Measurements from ENCODE around the gene GLP1R. TPM values are rescaled to one million over a fixed set of nuclear protein-coding genes. Genes with fewer than 3 reads are reported as not detected.

Gene GLP1R
- total RNA-seq, 1 experiment from 2014 or later = not detected

DNA sequence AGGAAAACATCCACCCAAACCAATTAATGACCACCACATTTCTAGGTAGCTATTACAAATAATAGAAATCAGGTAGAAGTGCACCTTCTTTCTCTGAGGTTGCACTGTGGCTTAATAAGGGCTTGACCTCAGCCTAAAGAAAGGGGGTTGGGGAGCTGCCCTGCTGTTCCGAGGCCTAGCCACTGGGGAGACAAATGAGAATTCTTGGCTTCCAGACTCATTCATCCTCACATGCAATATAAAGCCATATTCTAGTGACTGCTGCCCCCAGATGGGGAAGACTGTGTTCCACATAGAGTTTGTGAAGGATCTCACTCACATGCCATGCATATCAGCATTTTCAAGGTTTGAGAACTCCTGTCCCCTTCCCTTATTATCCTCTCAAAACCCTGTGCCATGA is 43.5 kb downstream of the GLP1R start:
- POLR2A ChIA-PET = no interaction called here
- CTCF ChIA-PET = interaction anchor here (0.6 kb wide), 1 partner anchor 109 kb away, joined by 3 read pairs; no protein-coding TSS in a partner anchor
- H3K27ac ChIP-seq (ENCODE audit: low read length) = no peak overlapping the region
- in situ Hi-C loops (cut with HindIII; ENCODE audit: low pct_unique_long_range_greater_than_20kb, low sequenced_read_pairs) (no loop called here), intact Hi-C loops (cut with micrococcal nuclease; ENCODE audit: unreplicated experiment) (no loop called here)
- TF ChIP-seq, protein P1, sequence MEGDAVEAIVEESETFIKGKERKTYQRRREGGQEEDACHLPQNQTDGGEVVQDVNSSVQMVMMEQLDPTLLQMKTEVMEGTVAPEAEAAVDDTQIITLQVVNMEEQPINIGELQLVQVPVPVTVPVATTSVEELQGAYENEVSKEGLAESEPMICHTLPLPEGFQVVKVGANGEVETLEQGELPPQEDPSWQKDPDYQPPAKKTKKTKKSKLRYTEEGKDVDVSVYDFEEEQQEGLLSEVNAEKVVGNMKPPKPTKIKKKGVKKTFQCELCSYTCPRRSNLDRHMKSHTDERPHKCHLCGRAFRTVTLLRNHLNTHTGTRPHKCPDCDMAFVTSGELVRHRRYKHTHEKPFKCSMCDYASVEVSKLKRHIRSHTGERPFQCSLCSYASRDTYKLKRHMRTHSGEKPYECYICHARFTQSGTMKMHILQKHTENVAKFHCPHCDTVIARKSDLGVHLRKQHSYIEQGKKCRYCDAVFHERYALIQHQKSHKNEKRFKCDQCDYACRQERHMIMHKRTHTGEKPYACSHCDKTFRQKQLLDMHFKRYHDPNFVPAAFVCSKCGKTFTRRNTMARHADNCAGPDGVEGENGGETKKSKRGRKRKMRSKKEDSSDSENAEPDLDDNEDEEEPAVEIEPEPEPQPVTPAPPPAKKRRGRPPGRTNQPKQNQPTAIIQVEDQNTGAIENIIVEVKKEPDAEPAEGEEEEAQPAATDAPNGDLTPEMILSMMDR (IDR thresholded peaks at IDR 0.05) = no peak
- no peak for TF ChIP-seq SIN3A (IDR thresholded peaks at IDR 0.05; ENCODE audit: borderline replicate concordance, insufficient read depth, low read depth, low read length)
- no peak for TF ChIP-seq POLR2AphosphoS5 (IDR thresholded peaks at IDR 0.05; ENCODE audit: low read depth, low read length)
- TF ChIP-seq, protein P2, sequence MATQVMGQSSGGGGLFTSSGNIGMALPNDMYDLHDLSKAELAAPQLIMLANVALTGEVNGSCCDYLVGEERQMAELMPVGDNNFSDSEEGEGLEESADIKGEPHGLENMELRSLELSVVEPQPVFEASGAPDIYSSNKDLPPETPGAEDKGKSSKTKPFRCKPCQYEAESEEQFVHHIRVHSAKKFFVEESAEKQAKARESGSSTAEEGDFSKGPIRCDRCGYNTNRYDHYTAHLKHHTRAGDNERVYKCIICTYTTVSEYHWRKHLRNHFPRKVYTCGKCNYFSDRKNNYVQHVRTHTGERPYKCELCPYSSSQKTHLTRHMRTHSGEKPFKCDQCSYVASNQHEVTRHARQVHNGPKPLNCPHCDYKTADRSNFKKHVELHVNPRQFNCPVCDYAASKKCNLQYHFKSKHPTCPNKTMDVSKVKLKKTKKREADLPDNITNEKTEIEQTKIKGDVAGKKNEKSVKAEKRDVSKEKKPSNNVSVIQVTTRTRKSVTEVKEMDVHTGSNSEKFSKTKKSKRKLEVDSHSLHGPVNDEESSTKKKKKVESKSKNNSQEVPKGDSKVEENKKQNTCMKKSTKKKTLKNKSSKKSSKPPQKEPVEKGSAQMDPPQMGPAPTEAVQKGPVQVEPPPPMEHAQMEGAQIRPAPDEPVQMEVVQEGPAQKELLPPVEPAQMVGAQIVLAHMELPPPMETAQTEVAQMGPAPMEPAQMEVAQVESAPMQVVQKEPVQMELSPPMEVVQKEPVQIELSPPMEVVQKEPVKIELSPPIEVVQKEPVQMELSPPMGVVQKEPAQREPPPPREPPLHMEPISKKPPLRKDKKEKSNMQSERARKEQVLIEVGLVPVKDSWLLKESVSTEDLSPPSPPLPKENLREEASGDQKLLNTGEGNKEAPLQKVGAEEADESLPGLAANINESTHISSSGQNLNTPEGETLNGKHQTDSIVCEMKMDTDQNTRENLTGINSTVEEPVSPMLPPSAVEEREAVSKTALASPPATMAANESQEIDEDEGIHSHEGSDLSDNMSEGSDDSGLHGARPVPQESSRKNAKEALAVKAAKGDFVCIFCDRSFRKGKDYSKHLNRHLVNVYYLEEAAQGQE (IDR thresholded peaks at IDR 0.05; ENCODE audit: insufficient read depth in 1 of 2, low read depth in 2 of 2, low read length in 1 of 2) = no peak
- no peak for TF ChIP-seq TCF7L2 (IDR thresholded peaks at IDR 0.05; ENCODE audit: low read depth, low read length)
- no peaks in the 10 kb centered on the region for H3K36me3 ChIP-seq (ENCODE audit: control insufficient read depth, insufficient read depth, low read length)
- H3K27me3 ChIP-seq (ENCODE audit: control insufficient read depth, insufficient read depth, low read length) = peaks cover 37% of the 10 kb centered on the region
- no peak; the same call in 1 of the 2 replicates for ATAC-seq
- no TSS peak for BruUV-seq (replicated peaks)
- no peak for DNase-seq (ENCODE audit: low read depth, low spot score)
- no peaks in the 10 kb centered on the region for H3K9me3 ChIP-seq (ENCODE audit: control insufficient read depth, insufficient read depth, low read depth, low read length)
- no peak overlapping the region for H3K4me3 ChIP-seq (ENCODE audit: low read depth in 2 of 2, low read length in 2 of 2)
- H3K4me1 ChIP-seq (ENCODE audit: control insufficient read depth, insufficient read depth, low read length) = no peaks in the 10 kb centered on the region

DNA sequence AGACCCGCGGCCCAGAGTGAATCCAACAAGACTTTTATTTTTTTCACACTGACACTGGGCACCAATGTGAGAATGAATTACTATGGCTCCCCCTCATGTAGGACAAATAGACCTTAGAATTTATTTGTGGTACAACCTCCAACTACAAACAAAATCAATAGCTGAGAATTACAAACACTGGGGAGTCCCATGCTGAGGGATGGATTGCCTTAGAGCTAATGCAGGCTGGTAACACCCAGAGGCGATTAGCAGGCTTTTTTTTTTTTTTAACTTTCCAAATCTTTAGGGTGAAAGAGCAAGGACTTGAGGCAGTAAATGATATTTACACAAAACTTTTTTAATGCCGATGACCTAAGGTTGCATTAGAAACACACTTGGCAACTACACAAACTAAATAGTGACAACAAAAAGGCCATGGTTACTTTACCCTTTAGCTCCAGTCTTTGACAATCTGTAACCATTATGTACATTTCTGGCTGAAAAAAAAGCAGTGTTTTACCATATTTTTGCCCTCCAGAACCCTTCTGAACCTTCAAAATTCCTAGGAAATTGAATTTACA is 44.6 kb downstream of the GLP1R start:
- CTCF ChIA-PET = no interaction called here
- POLR2A ChIA-PET = no interaction called here
- DNase-seq (ENCODE audit: low read depth, low spot score) (no peak), ATAC-seq (no peak)
- no peaks in the 10 kb centered on the region for H3K9me3 ChIP-seq (ENCODE audit: control insufficient read depth, insufficient read depth, low read depth, low read length)
- intact Hi-C loops (cut with micrococcal nuclease; ENCODE audit: unreplicated experiment) (no loop called here), in situ Hi-C loops (cut with HindIII; ENCODE audit: low pct_unique_long_range_greater_than_20kb, low sequenced_read_pairs) (no loop called here)
- no TSS peak for BruUV-seq (replicated peaks)
- no peak overlapping the region for H3K27ac ChIP-seq (ENCODE audit: low read length)
- H3K4me3 ChIP-seq (ENCODE audit: low read depth in 2 of 2, low read length in 2 of 2) = no peak overlapping the region
- H3K36me3 ChIP-seq (ENCODE audit: control insufficient read depth, insufficient read depth, low read length) = no peaks in the 10 kb centered on the region
- no peaks in the 10 kb centered on the region for H3K4me1 ChIP-seq (ENCODE audit: control insufficient read depth, insufficient read depth, low read length)
- H3K27me3 ChIP-seq (ENCODE audit: control insufficient read depth, insufficient read depth, low read length) = peaks cover 27% of the 10 kb centered on the region
- no peak for TF ChIP-seq POLR2AphosphoS5 (IDR thresholded peaks at IDR 0.05; ENCODE audit: low read depth, low read length)
- no peak for TF ChIP-seq SIN3A (IDR thresholded peaks at IDR 0.05; ENCODE audit: borderline replicate concordance, insufficient read depth, low read depth, low read length)
- TF ChIP-seq, protein P1 (IDR thresholded peaks at IDR 0.05) = no peak
- TF ChIP-seq, protein P2 (IDR thresholded peaks at IDR 0.05; ENCODE audit: insufficient read depth in 1 of 2, low read depth in 2 of 2, low read length in 1 of 2) = no peak
- no peak for TF ChIP-seq TCF7L2 (IDR thresholded peaks at IDR 0.05; ENCODE audit: low read depth, low read length)

All from Panc1 (cell line).